GM18526 (cell line): ENCODE results near the gene ATP7B.

ENCODE experiments used
- POLR2A ChIP-seq: IDR thresholded peaks from 3 replicates; pipeline ENCODE4 v1.6.1; 2011; ENCODE audit not compliant: insufficient read length; ENCODE audit errors: extremely low read depth

Gene ATP7B

DNA sequence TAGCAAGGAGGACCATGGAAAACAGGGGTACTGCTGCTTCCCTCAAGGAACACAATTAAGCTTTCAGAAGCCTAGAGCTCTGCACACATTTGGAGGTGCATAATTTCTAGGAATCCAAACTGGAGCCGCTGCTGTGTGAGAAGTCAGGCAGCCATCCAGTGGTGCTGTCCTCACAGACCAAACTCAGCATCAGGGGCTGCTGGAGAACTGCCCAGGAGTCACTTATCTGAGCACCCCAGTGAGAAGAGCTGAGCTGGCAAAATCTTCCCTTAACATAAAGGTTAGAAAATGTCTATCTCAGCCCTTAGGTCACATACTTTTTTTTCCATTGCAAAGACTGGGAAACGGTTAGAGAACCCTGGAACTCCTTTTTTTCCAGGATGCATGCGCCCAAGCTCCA is 72.8 kb downstream of the ATP7B start:
- TF ChIP-seq POLR2A: no peak

DNA sequence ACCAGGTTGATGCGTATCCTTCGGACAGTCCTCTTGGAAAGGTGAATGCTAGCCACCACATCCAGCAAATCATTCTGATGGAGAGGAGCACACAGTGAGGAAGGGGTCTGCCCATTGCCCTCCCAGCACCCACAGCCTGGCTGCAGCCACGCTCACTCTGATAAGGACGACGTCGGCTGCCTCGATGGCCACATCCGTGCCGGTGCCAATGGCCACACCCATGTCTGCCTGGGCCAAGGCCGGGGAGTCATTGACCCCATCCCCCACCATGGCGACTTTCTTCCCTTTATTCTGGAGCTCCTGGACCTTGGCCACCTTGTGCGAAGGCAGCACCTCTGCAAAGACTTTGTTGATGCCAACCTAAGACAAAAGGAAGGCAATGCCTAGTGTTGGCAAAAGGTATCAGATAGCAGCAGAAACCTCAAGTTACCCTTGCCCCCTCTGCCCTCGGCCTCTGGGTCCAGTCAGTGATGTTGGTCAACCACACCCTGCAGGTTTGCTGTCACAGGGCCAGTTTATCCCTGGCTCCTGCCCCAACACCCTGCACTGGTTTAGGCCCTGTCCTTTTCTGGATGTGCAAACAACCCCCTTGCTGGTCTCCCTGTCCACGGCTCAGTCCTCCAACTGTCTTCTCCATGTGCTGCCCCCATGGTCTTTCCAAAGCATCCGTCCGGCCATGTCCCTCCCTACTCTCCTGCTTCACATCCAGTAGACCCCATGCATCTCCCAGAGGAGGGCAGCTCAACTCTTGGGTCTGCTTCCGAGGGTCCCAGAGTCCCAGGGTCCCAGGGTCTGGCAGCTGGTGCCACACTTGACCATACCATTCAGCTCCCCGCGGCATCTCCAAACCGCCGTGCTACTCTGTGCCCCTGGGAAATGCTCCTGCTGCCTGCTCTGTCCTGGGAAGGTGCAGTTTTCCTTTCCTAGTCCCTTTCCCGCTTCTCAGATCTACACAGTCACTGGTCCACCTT is 73.6 kb downstream of the ATP7B start:
- no peak for TF ChIP-seq POLR2A

DNA sequence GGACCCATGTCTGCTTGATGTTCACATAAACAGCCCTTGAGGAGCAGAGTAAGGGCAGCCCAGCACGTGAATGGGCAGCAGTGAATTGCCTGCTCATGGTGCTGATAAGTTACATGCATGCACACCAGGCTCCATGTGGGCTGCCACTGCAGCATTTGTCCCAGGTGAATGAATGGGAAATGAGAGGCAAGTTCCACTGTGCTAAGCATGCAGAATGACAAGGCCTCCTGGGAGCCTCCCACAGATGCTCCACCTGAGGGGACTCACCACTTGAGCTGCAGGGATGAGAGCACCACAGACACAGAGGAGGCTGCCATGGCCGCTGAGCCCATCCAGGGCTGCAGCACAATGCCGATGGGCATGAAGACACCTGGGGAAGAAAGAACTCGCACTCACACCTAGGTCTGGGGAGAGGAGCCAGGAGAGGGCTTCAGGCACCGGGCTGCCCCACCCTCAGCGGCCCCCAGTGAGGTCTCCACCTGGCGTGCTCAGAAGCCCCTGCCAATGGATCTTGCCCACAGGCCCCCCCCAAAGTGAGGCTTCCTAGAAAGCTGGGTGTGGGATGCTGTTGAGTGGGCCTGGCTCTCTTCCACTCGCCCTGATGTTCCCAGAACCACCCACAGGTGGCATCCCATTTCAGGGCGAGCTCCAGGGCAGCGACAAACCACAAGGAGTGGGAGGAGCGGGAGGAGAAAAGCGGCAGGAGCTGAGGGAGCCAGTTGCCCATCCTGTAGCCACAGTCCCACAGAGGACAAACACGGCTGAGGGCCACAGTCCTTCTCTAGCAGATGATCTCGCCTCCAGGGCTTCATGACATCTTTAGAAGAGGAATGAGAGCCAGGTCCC is 75.7 kb downstream of the ATP7B start:
- no peak for TF ChIP-seq POLR2A

DNA sequence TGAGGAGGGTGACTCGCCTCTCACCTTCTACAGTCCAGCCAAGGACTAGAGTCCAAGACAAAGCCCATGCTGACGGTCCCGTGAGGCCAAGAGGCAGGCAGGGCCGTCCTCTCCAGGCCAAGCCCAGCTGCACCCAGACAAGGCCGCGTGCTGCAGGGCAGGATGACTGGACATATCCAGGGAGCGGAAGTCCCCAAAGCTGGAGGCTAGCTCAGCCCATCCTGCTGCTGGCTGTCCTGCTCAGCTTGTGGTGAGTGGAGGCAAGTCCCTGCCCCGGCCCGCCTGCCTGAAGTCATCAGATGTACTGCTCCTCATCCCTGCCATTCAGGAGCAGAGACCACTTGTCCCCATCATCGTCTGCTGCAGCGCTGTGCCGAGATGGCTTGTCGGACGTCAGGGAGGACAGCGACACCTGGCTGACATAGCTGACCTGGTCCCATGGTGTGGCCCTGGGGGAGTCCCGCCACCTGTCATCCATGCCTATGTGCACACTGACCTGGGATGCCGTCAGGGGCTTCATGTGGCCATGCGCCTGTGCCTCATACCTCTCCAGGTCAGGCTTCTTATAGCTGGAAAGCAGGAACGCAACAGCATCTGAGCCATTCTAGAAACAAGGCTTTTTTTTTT is 76.7 kb downstream of the ATP7B start:
- no peak for TF ChIP-seq POLR2A

DNA sequence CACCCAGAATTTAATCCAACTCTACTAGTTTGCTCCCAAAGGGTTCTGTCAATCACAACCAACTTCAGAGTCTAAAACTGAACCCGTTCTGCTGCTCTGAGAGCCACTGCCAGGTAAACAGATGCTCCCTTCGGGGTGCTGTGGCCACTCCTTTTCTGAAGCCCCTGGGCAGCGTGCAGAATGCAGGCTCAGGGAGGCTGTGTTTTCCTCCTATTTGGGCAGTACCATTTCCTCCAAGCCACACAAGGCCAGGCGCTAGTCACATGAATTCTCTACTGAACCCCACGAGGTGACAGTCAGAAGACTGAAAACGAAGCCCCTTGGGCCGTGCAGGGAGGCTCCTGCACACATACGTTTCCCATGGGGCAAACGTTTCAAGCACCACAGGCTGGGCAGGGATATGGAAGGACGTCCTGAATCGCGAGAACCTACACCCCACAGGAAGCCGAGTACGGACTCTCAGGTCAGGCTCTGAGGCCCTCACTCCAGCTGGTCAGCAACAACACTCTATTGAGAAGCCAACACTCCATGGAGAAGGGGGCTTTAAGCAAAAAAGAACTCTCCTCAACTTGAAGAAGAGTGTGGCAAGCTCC is 77.7 kb downstream of the ATP7B start:
- TF ChIP-seq POLR2A: no peak

DNA sequence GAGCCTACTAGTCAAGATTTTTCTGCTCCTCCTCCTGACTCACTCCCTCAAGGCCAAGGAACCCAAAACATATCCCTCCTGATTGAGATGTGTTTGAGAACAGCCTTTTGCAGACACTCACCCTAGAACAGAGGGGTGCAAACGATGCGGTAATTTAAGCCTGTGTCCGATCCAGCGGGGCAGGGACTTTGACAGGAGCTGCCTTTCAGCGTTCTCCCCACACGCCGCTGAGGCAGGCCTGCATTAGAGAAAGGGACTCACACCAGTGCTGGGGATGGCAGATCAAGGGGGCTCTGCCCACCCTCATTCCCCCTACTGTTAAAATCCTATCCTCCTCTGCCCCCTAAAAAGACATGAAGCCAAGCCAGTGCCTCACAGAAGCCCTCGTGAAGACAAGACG is 79.0 kb downstream of the ATP7B start:
- no peak for TF ChIP-seq POLR2A

DNA sequence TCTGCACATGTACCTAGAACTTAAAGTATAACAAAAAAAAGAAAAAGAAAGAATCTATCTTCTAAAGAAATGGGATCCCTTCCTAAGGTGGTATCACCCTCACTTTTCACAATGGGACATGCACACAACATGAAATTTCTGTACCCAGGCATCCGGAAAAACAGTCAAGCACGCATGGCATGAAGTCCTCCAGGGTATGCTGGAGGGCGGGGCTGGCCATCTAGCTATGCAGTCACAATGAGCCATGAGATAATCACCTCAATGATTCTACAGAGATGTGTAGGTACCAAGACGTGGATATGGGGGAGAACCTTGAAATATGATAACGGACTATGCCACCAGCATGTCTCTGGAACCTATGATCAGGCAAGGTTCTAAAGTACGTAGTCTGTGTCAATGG is 79.6 kb downstream of the ATP7B start:
- no peak for TF ChIP-seq POLR2A

DNA sequence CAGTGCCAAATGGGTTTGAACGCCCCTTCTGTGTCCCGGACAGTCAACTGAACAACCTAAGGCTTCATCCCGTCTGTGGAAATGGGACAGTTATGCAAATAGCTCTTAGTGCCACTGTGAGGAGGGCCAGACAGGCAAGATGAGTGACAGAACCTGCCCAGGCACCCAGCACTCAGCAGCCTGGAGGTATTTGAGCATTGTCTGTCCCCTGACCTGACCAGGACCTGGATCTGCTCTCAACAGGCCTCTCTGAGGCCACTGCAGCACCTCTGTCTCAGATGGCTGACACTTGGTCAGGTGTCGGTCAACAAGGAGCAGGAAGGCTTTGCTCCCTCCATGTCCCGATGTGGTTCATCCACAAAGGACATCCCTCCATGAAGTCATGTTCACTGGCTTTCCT is 81.6 kb downstream of the ATP7B start:
- TF ChIP-seq POLR2A: no peak

DNA sequence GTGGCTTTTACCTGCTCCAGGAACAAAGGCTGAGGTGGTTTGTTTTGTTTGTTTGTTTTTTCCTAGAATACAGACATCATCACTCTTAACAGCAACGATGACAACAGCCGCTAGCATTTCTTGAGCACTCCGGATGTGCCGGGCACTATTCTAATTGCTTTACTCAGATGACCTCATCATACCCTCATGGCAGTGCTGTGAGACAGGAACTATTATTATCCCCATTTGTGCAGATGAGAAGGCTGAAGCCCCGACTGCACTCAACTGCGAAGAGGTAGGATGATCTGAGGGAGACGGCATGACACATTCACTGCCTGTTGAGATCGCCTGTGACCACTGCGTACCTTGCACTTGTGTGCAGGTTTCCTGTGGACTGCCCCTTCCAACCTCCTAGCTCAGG is 83.0 kb downstream of the ATP7B start:
- TF ChIP-seq POLR2A: no peak

DNA sequence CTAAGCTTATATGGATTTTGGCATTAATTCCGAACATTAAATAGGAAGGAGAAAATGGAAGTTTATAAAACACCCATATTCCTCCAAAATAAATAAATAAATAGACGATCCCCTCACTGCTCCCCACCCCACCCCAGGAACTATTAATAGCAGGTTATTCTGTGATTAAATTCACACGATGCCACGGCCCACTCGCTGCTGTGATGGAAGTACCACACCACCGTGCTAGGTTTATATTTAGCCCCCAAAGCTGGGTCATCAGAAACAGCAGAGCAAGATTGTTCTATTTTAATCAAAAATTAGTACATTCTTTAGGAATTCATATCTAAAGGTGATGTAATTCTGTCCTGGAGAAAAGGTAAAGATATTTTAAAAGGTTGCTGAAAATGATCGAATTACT is 84.1 kb downstream of the ATP7B start:
- TF ChIP-seq POLR2A: no peak

DNA sequence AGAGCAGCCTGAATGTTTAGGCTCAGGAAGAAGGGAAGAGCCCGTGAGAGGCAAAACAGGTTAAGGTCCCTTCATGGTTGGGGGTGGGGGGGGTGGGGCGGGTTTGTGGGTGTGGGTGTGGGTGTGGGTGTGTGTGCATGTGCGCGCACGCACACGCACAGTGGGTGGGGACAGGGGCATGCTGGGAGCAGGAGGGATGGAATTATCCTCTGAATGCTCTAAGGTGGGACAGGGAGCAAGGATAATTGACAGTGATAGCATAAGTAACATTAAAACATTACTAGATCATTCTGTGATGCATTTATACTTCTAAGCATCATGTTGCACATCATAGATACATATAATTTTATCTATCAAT is 84.7 kb downstream of the ATP7B start:
- TF ChIP-seq POLR2A: no peak

DNA sequence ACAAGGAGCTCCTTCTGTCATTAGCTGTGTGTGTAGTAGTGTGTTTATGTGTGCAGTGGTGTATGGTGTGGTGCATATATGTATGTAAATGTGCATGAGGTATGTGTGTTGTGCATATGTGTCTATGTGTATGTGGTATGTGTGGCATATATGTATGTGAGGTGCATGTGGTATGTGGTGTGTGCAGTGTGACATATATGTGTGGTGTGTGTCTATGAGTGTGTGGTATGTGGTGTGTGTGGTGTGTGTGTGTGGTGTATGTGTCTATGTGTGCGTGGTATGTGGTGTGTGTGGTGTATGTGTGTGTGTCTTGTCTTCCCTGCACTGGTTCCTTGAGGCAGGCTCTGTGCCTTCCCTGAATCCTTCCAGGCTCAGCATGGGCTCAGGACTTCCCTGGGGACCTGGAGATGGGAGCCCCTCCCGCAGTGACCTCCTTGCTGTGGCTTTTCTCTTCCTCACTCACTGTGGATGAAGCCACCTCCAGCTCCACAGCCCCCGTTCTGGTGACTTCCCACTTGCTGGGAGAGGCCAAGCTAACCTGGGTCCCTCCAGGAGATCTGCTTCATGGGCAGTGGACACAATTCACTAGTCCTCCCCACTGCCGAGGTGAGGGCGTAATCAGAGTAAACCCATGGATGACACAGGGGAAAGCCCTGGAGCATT is 85.3 kb downstream of the ATP7B start:
- TF ChIP-seq POLR2A: no peak

DNA sequence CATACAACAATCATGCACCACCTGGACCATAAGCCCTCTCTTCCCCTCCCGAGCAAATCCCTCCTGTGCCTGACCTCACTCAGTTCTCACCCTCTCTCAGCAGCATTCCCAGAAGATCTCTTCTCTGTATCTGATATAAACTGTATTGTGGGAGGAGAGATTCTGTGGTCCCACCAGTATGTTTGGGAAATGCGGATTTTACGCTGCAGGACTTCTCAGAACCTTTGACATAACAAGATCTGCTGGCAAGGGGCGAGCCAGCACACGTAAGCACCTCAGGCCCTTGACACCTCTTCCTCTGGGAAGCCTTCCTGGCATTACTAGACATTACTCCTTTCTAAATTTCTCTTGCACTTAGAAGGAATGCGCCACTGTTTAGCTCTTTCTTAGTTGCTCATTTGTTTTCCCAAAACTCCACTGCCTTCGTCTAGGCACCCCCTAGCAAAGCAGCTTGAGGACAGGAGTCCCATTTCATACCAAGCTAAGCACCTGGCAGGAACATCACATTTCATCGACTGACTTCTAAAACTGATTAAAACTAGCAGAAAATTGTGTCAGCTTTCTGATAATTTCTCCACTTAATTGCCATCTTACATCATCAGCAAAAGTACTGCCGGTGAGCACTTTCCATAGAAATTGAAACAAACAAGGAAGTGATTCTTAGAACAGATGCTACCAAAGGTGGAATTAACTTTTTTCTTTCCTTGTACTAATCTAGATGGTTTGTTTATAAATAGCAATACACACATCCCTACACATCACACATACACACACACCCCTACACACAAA is 86.3 kb downstream of the ATP7B start:
- TF ChIP-seq POLR2A: no peak

DNA sequence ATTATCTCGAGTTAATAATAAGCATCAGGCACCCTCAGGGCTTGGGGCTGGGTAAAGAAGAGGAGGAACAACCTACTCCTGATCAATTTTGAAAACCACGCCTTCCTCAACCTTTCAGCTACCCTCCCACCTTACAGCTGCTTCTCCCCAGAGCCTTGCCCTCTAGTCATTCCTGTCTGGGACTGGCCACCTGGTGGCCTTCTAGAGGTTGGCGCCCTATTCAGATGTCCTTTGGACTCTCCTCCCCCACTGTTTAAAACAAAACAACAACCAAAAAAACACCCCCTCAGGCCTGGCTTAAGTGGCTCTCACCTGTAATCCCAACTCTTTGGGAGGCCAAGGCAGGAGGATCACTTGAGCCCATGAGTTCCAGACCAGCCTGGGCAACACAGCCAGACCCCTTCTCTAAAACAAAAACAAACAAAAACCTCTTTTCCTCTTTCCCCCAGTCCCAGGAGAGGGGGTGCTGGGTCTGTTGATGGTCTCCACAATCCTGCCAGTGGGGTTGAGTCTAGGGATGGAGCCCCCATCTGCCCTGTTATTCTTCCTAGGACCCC is 87.2 kb downstream of the ATP7B start:
- no peak for TF ChIP-seq POLR2A
